H7 (cell line): ENCODE measurements around the gene SYCN. TPM values are rescaled to one million over a fixed set of nuclear protein-coding genes. Genes with fewer than 3 reads are reported as not detected.

Experiments used
- DNase-seq: peaks from one replicate; pipeline ENCODE4 v3.0.0; 2012
- H3K27me3 ChIP-seq: 2 replicates; pipeline ENCODE4 v1.6.0; 2011; ENCODE audit warnings: mild to moderate bottlenecking, low read length; ENCODE audit not compliant: control insufficient read depth, insufficient read depth
- H3K36me3 ChIP-seq: replicated peaks from 2 replicates; pipeline ENCODE4 v1.5.1; 2011; ENCODE audit warnings: low read length; ENCODE audit not compliant: control insufficient read depth, insufficient read depth
- H3K4me3 ChIP-seq: 2 replicates; pipeline ENCODE4 v1.5.1; 2011; ENCODE audit warnings: low read depth, mild to moderate bottlenecking, control low read depth, low read length, moderate library complexity; ENCODE audit not compliant: insufficient read depth
- total RNA-seq: library from RNA; depleted of rRNA; stranded (reverse); fragments of >200 nt; shearing (Covaris generic); gene quantifications from 2 replicates; pipeline ENCODE4 v1.2.3, GENCODE V29; 2014

The SYCN gene
- total RNA-seq, 1 experiment from 2014 or later = not detected

DNA sequence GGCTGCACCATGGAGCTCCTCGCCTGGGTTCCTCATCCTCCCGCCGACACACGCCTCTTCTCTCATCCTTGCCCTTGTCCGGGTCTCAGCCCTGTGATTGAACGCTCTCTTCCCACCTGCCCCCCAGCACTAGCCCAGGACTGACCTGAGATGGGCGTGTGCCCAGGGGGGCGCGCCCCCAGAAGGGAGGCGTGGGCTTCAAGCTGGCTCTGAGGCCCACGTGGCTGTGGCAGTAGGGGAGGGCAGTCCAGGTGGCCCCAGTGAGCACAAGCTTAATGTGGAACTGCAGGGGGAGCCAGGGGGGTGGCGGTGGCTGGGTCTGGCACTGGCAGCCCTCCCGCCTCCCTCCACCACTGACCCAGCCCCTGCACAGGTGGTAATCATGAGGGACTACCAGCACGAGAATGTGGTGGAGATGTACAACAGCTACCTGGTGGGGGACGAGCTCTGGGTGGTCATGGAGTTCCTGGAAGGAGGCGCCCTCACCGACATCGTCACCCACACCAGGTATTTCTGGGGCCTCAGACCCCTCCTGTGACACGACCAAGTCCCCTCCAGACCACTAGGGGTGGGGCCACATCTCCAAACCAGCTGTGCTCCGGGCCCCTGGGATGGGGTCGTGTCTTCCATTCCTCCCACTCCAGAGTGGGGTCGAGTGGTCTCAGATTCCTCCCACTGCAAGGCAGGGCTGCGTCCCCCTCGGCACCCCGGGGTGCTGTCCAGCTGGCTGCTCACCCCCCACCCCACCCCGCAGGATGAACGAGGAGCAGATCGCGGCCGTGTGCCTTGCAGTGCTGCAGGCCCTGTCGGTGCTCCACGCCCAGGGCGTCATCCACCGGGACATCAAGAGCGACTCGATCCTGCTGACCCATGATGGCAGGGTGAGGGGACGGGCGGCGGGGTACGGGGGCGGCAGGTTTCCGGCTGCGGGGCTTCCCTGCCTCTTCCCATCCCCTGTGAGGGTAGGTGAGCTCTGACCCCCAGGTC, 29.2 kb downstream of the SYCN start:
- DNase-seq = no peak
- no peak overlapping the region for H3K4me3 ChIP-seq
- peaks cover 4% of the 10 kb centered on the region for H3K36me3 ChIP-seq
- H3K27me3 ChIP-seq = no peaks in the 10 kb centered on the region

DNA sequence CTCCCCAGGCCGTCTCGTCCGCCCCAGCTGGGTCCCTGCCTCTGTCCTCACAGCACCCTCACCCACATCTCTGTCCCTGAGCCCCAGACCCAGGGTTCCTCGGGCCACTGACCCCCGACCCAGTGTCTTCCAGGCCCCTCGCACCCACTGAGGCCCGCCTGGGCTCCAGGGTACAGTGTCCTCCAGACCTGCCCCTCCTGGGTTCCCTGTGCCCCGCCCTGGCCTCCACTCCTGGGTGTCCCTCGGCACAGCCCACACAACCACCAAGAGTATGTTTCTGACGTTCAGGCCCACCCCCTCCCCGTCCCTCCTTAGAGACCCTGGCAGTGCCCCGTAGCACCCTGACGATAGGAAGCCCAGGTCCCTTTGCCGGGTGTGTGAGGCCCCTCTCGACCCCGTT, 29.9 kb downstream of the SYCN start:
- Histone ChIP-seq H3K4me3 (no peak overlapping the region), H3K27me3 (no peaks in the 10 kb centered on the region), H3K36me3 (peaks cover 4% of the 10 kb centered on the region)
- DNase-seq = no peak

DNA sequence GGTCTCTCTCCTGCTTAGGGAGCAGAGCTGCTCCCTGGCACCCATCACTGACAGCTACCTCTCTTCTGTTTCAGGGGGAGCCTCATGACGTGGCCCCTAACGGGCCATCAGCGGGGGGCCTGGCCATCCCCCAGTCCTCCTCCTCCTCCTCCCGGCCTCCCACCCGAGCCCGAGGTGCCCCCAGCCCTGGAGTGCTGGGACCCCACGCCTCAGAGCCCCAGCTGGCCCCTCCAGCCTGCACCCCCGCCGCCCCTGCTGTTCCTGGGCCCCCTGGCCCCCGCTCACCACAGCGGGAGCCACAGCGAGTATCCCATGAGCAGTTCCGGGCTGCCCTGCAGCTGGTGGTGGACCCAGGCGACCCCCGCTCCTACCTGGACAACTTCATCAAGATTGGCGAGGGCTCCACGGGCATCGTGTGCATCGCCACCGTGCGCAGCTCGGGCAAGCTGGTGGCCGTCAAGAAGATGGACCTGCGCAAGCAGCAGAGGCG, 30.5 kb downstream of the SYCN start:
- peaks cover 4% of the 10 kb centered on the region for H3K36me3 ChIP-seq

DNA sequence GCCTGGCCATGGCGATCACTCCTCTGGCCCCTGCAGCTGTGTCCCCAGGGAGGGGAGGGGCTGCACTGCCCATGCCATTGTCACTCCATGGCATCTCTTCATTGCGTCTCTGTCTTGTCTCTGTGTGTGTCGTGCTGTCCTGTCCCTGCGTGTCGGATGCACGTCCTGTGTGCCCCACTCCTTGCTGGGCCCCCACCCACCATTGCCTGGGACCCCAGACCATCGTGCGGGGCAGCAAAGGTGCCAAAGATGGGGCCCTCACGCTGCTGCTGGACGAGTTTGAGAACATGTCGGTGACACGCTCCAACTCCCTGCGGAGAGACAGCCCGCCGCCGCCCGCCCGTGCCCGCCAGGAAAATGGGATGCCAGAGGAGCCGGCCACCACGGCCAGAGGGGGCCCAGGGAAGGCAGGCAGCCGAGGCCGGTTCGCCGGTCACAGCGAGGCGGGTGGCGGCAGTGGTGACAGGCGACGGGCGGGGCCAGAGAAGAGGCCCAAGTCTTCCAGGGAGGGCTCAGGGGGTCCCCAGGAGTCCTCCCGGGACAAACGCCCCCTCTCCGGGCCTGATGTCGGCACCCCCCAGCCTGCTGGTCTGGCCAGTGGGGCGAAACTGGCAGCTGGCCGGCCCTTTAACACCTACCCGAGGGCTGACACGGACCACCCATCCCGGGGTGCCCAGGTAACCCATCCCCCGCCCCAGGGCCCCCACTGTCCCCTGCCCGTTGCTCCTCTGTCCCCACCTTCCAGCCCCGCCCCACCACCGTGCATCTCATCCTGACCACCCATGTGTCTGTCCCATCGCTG, 31.2 kb downstream of the SYCN start:
- no peak overlapping the region for H3K4me3 ChIP-seq
- DNase-seq = peak; percentile 65

More for the DNA sequence above, 30.5 kb downstream of the SYCN start:
- DNase-seq = no peak
- H3K4me3 ChIP-seq = no peak overlapping the region
- no peaks in the 10 kb centered on the region for H3K27me3 ChIP-seq

DNA sequence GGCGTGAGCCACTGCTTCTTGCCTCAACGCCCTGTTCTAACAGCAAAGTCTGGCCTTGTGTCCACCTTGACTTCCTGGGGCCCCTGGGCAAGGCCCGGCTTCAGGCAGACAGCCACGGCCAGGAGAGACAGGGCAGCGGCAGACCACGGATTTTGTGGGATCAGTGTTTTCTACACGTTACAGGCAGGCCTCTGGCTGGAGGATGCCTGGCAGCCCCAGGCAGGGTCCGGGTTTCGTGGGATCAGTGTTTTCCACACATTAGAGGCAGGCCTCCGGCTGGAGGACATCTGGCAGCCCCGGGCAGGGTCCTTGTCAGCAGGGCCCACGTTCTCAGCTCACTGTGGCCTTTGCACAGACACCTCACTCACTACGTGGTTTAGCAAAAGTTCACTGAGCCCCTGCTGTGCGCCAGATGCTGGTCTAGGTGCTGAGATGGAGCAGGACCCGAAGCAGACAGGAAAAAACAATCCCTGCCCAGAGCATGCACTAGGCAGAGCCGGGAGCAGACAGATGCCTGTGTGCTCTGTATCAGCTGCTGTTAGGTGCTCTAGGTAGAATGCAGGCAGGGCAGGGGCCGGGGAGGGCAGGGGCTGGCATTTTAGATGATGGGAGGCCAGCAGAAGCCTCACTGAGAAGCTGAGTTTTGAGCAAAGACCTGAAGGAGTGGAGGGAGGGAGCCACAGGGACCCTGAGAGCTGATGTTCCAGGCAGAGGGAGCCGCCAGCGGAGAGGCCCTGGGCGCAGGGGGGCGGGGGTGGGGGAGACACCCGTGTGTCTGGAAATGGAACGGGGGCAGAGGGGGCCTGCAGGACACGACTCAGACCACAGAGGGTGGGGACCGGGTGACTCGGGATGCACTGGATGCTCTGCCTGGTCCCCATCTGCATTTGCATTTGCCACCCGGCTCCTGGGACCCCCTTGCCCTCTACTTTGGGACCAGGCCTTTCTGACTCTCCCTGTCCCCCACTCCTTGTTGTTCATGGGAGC, 32.3 kb downstream of the SYCN start:
- H3K36me3 ChIP-seq = peaks cover 4% of the 10 kb centered on the region
- DNase-seq = no peak
- no peak overlapping the region for H3K4me3 ChIP-seq
- H3K27me3 ChIP-seq = no peaks in the 10 kb centered on the region

More for the DNA sequence above, 31.2 kb downstream of the SYCN start:
- H3K36me3 ChIP-seq = peaks cover 4% of the 10 kb centered on the region
- no peaks in the 10 kb centered on the region for H3K27me3 ChIP-seq

DNA sequence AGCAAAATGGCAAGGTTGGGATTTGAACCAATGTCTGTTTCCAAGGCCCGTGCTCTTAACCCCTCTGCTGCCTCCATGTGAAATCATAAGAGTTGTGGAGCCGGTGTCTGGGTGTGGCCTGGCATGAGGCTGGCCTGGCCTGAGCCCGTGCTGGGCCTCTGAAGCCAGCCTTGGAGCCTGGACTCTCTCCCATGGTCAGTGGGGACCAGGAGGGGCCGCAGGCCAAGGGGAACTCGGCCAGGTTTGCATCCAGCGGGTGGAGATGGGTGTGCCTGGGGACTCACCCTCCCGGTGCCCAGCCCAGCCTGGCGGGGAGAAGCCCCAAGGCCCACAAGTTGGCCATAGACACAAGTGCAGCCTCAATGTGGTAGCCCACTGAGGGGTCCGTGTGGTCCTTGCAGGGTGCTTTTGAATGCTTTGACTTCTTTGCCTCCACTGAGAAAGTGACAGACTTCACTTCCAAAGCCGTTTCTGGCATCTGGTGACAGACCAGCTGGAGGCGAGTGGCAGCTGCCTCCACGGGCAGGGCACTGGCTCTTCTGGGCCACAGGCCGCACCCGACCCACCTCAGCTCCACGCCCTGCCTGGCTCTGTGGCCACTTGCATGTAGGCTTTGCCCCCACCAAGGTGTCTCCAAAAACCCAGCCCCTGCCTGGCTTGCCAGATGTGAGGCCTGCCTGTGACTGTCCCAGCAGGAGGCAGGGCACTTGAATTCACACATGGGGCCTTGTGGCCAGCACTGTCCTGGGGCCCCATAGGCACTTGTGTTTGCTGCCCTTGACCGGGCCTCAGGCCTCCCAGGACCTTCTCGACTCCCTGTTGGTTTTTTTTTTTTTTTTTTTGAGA, 33.5 kb downstream of the SYCN start:
- no peak overlapping the region for H3K4me3 ChIP-seq
- H3K36me3 ChIP-seq = no peaks in the 10 kb centered on the region; the same call in none of the 2 replicates
- no peaks in the 10 kb centered on the region for H3K27me3 ChIP-seq
- DNase-seq = peak; percentile 64

DNA sequence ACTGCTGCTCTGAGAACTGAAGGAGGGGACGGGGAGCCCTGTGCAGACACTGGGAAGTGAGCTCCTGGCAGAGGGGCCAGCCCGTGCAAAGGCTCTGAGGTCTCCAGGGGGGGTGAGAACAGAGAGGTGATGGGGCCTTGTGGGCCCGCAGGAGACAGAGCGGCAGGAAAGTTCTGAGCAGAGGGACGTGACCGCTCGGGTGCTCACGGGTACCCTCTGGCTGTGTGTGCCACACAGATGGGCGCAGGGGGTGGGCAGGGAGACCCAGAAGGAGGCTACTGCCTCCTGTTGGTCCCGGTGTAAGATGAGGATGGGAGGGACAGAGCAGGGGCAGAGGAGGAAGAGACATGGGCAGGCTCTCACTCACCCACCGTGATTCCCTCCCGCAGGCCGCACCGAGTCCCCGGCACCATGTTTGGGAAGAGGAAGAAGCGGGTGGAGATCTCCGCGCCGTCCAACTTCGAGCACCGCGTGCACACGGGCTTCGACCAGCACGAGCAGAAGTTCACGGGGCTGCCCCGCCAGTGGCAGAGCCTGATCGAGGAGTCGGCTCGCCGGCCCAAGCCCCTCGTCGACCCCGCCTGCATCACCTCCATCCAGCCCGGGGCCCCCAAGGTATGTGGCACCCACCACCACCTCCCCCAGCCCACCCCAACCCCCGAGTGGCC, 34.8 kb downstream of the SYCN start:
- Histone ChIP-seq H3K4me3 (no peak overlapping the region), H3K36me3 (no peaks in the 10 kb centered on the region; the same call in 1 of the 2 replicates), H3K27me3 (no peaks in the 10 kb centered on the region)
- DNase-seq = no peak

DNA sequence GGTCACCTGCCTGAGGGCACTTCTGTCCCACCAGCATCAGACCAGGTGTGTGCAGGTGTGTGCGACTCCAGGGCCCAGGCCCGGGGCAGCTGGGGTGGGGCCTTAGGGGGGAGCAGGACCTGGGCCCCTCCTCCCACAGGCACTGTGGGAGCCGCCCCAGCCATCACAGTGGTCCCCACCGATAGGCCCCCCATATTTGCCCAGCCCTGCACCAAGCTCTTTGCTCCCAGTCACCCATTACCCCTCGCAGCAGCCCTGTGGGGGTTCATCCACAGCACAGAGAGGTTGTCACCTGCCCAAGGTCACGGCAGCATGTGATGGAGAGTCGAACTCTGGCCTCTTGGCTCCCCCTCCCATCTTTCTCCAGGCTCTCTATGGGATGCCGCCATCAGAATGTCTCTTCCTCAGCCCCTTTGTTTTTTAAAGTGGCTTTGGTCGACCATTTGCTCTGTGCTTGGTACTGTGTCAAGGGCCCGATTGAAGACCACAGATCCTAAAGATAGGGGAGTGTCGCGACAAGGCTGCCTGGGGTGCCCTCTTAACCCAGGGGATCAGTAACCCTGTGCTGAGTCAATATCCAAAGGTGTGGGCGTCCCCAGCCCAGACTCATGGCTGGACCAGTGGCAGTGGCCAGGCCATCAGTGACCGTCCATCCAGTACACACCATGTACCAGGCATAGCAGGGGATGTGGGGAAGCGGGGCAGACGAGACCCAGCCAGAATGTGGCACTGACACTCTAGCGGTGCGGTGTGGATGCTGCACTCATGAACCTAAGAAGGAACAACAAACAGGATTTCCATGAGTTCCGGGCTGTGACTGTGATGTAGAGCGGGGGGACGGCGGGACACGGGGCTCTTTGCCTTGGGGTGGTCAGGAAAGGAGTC, 35.6 kb downstream of the SYCN start:
- DNase-seq = peak; percentile 66
- H3K4me3 ChIP-seq = no peak overlapping the region
- no peaks in the 10 kb centered on the region; the same call in 1 of the 2 replicates for H3K36me3 ChIP-seq
- H3K27me3 ChIP-seq = no peaks in the 10 kb centered on the region

DNA sequence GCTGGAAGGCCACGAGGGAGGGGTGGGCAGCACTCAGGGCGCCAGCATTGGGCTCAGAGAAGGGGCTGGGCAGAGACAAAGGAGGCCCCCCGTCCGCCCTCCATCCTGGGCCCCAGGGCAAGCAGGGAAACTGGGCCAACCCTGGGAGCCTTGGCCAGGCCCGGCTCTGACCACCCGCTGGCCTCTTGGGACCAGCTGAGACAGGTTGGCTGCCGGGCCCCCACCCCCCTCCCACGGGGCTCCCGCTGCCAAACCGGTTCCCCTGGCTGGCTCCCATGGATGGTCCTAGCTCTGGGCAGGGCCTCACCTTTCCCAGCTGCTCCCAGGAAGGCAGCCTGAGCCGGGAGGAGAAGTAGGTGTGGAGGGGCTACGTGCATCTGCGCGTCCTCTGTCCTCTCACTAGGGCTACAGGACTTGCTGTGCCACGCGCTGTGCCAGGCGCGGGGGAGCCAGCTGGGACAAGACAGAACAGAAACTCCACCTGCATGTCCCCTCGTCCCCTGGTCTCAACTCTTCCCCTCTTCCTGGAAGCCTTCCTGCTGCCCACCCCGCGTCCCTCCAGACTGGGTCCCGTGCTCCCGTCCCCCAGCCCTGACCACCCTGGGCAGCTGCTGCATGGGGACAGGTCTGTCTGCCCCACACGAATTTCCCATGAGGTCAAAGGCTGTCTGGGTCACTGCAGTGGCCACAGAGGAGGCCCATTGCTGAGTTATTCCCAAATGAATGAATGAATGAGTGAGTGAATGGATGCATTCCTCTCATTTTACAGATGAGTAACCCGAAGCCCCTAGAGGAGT, 36.4 kb downstream of the SYCN start:
- DNase-seq = peak; percentile 89
- Histone ChIP-seq H3K27me3 (no peaks in the 10 kb centered on the region), H3K36me3 (no peaks in the 10 kb centered on the region; the same call in 1 of the 2 replicates), H3K4me3 (no peak overlapping the region)

DNA sequence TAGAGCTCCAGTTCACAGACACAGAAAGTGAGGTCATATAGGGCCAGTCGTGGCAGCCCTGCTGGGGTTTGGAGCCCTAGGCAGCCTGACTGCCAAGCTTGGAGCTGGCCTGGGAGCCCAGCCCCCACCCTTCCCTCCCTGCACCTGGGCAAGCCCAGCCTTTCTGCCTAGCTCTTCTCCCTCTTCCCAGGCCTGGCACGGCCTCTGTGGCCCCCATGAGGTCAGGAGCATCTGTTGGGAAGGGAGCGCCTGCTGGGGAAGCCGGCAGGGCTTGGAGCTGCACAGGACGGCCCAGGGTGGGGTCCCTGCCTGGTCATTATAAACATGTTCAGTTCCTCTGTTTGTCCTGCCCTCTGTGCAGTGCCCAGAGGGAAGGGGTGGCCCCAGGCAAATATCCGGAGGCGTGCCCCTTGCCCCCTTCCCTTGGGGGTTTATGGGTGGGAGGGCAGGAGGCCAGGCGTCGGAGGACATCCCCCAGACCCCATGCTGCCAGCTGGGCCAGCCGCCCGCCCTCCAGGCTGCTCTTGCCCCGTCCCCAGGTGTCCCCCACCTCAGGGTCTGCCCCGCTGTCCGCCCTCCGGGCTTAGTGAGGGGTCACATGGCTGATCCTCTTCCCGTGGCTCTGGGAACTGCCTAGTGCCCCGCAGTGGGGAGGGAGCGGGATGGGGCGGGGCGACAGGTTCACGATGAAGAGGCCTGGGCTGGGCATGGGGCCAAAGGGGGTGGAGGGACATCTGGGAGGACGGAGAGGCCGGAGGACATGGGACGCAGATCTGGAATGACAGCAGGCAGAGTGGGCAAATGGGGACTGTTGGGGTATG, 37.3 kb downstream of the SYCN start:
- DNase-seq = peak; percentile 79
- Histone ChIP-seq H3K27me3 (no peaks in the 10 kb centered on the region), H3K36me3 (no peaks in the 10 kb centered on the region; the same call in 1 of the 2 replicates), H3K4me3 (no peak overlapping the region)

DNA sequence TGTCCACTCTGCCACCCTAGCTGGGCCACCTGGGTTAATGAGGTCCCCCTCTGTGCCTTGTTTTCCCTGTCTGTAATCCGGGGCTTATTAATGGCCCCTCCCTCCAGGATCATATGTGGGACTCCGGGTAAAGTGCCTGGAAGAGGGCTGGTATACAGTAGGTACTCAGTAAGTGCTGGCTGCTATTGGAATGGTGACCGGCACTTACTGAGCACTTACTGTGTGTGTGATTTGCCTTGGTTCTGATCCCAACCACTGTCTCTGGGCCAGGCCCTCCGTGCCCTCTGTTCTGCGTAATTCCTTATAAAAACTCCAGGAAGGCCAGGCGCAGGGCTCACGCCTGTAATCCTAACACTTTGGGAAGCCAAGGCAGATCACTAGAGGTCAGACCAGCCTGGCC, 38.2 kb downstream of the SYCN start:
- Histone ChIP-seq H3K4me3 (no peak overlapping the region), H3K36me3 (no peaks in the 10 kb centered on the region; the same call in 1 of the 2 replicates), H3K27me3 (no peaks in the 10 kb centered on the region)
- no peak for DNase-seq
